Amygdala (tissue), 56 donors: ENCODE data around the gene NT5M.

Source experiments
- DNase-seq, 56 donors: peaks; one replicate each; lab custom pipeline; 2025; lab: John Stamatoyannopoulos, UW

The NT5M gene

GRCh38 chr17:17386094-17386800 is 83.1 kb downstream of the NT5M start:
- DNase-seq = no peak

GRCh38 chr17:17387017-17387497 is 83.9 kb downstream of the NT5M start:
- DNase-seq = no peak

- no peak for DNase-seq
Measured at GRCh38 chr17:17387498-17388362, 84.6 kb downstream of the NT5M start.

- DNase-seq = no peak
Measured at GRCh38 chr17:17388657-17389496, 85.7 kb downstream of the NT5M start.

GRCh38 chr17:17391668-17392370 is 88.6 kb downstream of the NT5M start:
- DNase-seq = no peak

- DNase-seq = no peak
Measured at GRCh38 chr17:17393976-17394375, 90.8 kb downstream of the NT5M start.

GRCh38 chr17:17394494-17394893 is 91.3 kb downstream of the NT5M start:
- DNase-seq = no peak

- no peak for DNase-seq
Measured at GRCh38 chr17:17395246-17395802, 92.2 kb downstream of the NT5M start.

GRCh38 chr17:17395885-17396284 is 92.7 kb downstream of the NT5M start:
- no peak for DNase-seq
